Skin epidermis (tissue), 12 donors: Measurements from ENCODE around the gene CELSR1.
"Not testable (repeated sequence)": the region's sequence is repeated elsewhere in the genome, so short reads cannot be mapped to it uniquely, and the experiment has no call there.

Source experiments
- H3K27ac ChIP-seq, 21 experiments: fragments of 200-600 bp; sonication (generic) in 11 of 21; one replicate each; pipeline ENCODE4 v1.5.0; 2020; ENCODE audit warnings: mild to moderate bottlenecking in 3 of 21, inconsistent platforms in 2 of 21, moderate library complexity in 2 of 21
- H3K4me3 ChIP-seq, 7 experiments: fragments of 200-600 bp; sonication (generic) in 2 of 7; one replicate each; pipeline ENCODE4 v1.5.0; 2020; ENCODE audit warnings: inconsistent platforms in 2 of 7, mild to moderate bottlenecking in 2 of 7, moderate library complexity in 1 of 7

CELSR1 gene

GRCh38 chr22:46416891-46417580 is 120.4 kb downstream of the CELSR1 start:
- H3K27ac ChIP-seq, result no peak overlapping the region
- no peak overlapping the region for H3K4me3 ChIP-seq

DNA sequence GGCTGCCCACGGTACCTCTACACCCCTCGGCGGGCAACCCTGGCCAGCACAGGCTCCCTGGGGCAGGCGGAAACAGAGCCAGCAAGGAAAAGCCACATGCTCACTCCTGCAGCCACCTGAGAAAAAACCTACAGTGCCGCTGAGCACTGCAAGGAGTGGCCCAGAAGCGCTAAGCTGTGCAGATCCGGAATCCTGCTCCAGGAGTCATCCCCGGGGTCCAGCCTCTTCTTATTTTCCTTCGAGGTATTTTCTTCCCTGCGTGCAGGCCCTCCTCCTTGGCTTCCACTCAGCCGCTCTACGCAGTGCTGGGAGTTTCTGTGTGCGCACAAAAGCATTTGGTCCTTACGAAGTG is 120.9 kb downstream of the CELSR1 start:
- no peak overlapping the region for H3K4me3 ChIP-seq

DNA sequence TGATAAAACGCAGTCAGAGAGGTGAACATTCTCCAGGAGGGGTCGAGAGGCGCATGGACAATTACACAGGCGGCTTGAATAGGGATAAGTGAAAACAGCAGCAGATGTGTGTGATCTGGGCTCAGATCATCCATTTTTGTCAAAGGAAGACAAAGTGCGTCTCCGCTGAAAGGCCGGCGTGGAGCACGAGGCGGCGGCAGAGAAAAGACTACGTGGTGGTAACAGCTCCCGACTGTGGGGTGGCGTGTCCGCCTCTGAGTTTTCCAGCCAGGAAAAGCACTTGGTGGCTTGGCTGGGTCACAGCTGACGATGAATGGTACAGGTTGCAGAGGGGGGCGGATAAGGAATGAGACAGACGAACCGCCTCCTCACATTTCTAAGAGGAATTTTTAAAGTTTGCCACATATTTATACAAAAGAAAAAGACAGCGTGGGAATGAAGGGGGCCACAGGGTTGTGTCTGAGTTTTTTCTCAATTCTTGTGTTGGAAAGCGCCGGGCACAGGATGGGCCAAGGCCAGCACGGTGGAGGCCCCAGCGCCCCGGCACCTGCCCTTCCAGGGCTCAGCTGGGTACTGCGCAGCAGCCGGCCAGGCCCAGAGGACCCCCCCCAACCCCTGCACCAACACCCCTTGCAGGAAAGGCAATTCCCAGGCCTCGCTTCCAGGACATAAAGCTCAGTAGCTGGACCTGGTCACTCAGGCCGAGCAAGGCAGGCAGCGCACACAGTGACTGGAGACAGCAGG is 121.5 kb downstream of the CELSR1 start:
- Histone ChIP-seq H3K4me3 (no peak overlapping the region), H3K27ac (no peak overlapping the region)

More for the DNA sequence above, 120.9 kb downstream of the CELSR1 start:
- no peak overlapping the region for H3K27ac ChIP-seq

DNA sequence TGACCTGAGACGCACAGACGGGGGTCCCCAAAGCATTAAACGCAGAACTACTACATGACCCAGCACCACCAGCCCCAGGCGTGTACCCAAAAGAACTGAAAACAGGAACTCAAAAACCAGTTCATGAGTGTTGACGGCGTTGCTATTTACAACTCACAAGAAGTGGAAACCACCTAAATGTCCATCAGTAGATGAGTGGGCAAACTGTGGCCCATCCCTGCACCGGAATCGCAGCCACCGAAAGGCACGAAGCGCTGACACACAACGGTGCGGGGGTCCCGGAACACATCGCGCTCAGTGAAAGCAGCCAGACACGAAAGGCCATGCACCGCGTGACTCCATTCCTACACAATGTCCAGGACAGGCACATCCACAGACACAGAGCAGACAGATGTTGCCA is 122.7 kb downstream of the CELSR1 start:
- no peak overlapping the region for H3K4me3 ChIP-seq
- peak overlapping the region in 1 of 21 experiments; percentile 75 for H3K27ac ChIP-seq

DNA sequence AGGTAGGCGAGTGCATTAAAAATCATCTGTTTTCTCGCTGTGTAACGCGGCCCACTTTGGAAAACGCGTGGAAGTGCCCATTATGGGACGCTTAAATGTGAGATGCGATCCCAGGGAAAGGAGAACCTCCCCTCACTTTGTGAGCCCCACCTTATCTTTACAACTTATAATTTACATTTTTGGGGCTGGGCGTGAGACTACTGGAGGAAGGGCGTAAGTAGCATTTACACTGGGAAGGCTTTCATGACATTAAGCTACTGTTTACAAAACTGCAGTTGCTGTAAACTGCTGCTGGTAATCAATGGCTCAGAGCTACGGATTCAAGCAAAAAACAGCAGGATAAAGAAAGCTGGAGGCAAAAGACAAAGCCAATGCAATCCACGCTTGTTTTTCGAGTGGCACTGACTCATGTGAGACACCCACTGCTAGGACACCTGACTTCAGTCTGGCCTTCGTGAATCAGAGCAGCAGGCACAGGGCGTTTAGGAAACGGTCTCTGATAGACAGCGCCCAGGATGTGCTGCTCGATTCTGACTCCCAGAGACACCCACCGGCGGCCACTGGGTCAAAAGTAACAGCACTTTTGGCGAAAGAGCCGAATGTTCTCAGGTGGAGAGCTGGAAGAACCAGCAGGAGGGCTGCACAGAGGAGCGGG is 123.6 kb downstream of the CELSR1 start:
- peak overlapping the region in 1 of 21 experiments; percentile 75 for H3K27ac ChIP-seq
- H3K4me3 ChIP-seq, result no peak overlapping the region

GRCh38 chr22:46411347-46411746 is 126.1 kb downstream of the CELSR1 start:
- Histone ChIP-seq H3K27ac (no peak overlapping the region), H3K4me3 (no peak overlapping the region)

- Histone ChIP-seq H3K27ac (no peak overlapping the region), H3K4me3 (no peak overlapping the region)
Measured at GRCh38 chr22:46410291-46410808, 127.1 kb downstream of the CELSR1 start.

GRCh38 chr22:46409631-46410210 is 127.7 kb downstream of the CELSR1 start:
- no peak overlapping the region for H3K27ac ChIP-seq

GRCh38 chr22:46408568-46409506 is 128.6 kb downstream of the CELSR1 start:
- H3K27ac ChIP-seq, result no peak overlapping the region
- H3K4me3 ChIP-seq, result no peak overlapping the region

More at GRCh38 chr22:46409631-46410210, 127.7 kb downstream of the CELSR1 start:
- no peak overlapping the region for H3K4me3 ChIP-seq

GRCh38 chr22:46407748-46408147 is 129.7 kb downstream of the CELSR1 start:
- Histone ChIP-seq H3K27ac (no peak overlapping the region), H3K4me3 (no peak overlapping the region)

DNA sequence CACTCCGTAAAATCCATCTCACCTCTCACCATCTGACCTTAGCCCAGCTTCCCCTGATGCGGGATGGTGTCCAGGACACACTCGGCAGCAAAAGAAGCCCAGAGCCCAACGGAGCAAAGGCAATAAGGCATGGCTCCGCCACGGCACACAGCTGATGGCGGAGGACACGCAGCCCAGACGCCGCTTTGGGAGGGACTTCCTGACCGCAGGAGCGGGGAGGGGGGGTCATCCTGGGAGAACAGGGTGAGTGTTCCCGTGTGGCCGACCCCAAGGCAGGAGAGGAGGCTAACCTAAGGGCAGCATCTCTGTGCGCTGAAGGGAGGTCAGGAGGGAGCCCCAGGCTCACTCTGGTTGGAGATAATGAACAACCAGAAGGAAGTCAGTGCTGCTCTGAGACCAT is 130.6 kb downstream of the CELSR1 start:
- Histone ChIP-seq H3K4me3 (no peak overlapping the region), H3K27ac (no peak overlapping the region)

DNA sequence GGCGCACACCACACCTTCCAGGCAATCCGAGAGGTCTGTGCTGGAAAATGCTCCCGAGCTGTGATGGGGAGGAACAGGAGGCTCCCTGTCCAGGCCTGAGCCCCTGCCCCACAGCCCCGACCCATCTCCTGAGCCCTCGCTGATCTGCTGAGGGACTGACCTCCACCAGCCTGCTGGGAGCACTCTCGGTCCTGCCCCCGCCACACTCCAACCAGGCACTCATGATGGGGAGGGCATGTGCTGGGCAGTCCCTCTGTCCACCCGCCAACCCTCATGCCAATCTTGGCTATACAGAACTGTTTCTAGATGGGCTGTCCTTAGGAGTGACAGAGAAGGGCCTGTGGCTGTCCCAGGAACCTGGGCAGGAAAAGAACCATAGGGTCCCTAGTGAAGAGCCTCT is 131.1 kb downstream of the CELSR1 start:
- no peak overlapping the region for H3K27ac ChIP-seq

DNA sequence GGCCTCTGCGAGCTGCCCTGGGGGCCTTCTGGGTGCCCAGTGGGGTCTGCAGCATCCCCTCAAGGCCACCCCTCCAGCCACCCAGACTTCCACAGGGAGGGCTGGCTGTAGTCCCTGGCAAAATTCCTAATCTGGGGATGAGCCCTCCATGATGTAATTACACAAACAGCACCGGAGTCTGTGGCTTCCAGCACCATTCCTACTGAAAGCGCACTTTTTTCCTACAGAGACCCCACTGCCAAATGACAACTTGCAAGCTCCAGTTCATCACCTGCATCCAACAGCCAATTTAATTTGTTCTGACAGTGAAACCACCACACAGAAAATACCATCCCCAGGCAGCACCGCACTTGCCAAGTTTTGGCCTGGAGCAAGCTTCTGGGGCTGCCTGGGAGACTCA is 131.5 kb downstream of the CELSR1 start:
- Histone ChIP-seq H3K27ac (no peak overlapping the region), H3K4me3 (no peak overlapping the region)

More for the DNA sequence above, 131.1 kb downstream of the CELSR1 start:
- no peak overlapping the region for H3K4me3 ChIP-seq

- H3K4me3 ChIP-seq, H3K27ac ChIP-seq: not testable (repeated sequence)
Measured at GRCh38 chr22:46403880-46404279, 133.5 kb downstream of the CELSR1 start.

GRCh38 chr22:46402505-46402904 is 134.9 kb downstream of the CELSR1 start:
- H3K4me3 ChIP-seq, result no peak overlapping the region

DNA sequence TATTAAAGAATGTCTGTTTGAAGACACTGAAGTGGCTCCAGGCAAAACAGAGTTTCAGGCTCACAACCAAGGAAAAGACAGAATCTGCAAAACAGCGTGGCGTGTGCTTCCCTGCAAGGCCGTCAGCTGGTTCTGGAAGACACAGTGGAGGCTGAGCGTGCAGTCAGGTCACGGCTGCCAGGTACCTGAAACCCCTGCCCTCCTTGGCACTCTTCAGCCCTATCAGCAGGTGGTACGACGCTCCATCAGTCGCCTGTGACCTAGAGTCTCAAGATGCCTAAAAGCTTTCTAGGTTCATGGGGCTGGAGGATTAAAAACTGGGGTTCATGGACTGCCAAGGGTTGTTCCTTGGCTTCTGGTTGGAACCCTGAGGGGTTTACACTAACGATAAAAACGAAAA is 136.1 kb downstream of the CELSR1 start:
- Histone ChIP-seq H3K27ac (no peak overlapping the region), H3K4me3 (no peak overlapping the region)

More at GRCh38 chr22:46402505-46402904, 134.9 kb downstream of the CELSR1 start:
- no peak overlapping the region for H3K27ac ChIP-seq

- H3K4me3 ChIP-seq, result no peak overlapping the region
Measured at GRCh38 chr22:46399251-46400024, 138.0 kb downstream of the CELSR1 start.

DNA sequence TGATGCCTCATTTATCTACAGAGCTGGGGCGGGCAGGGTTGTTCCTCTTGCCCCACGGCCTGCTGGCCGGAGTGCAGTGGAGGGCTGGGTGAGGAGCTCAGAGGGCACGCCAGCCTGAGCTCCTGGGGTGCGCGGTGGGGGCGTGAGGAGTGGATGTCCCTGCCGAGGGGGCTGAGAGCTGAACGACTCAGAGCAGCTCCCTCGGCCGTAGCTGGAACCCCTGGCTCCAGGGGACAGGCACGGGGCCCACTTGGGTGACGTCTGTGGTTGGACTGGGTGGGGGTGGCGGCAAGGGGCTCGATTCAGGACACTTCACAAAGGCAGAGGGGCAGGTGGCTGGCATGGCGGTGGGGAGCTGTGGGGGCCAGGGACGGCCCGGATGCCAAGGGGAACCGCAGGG is 139.5 kb downstream of the CELSR1 start:
- no peak overlapping the region for H3K27ac ChIP-seq
- no peak overlapping the region for H3K4me3 ChIP-seq

More at GRCh38 chr22:46399251-46400024, 138.0 kb downstream of the CELSR1 start:
- H3K27ac ChIP-seq, result no peak overlapping the region
